GM21390 (cell line): ENCODE data around the gene C1orf115.
"Not testable (repeated sequence)": the region's sequence is repeated elsewhere in the genome, so short reads cannot be mapped to it uniquely, and the experiment has no call there.

ENCODE experiments used
- ATAC-seq: cut with Tn5 transposase; IDR thresholded peaks from one replicate; pipeline ENCODE4 v1.9.1; 2021; ENCODE audit not compliant: unreplicated experiment

C1orf115 gene

GRCh38 chr1:220692436-220693228 lies 2.5 kb downstream of the C1orf115 start:
- no peak for ATAC-seq

GRCh38 chr1:220694866-220695382 lies 4.8 kb downstream of the C1orf115 start:
- no peak for ATAC-seq

GRCh38 chr1:220695426-220695825 lies 5.3 kb downstream of the C1orf115 start:
- no peak for ATAC-seq

GRCh38 chr1:220696226-220696862 lies 6.2 kb downstream of the C1orf115 start:
- no peak for ATAC-seq

- no peak for ATAC-seq
Measured at GRCh38 chr1:220696863-220697231, 6.7 kb downstream of the C1orf115 start.

- no peak for ATAC-seq
Measured at GRCh38 chr1:220697326-220697725, 7.2 kb downstream of the C1orf115 start.

- no peak for ATAC-seq
Measured at GRCh38 chr1:220698607-220699016, 8.4 kb downstream of the C1orf115 start.

GRCh38 chr1:220699044-220699443 lies 8.9 kb downstream of the C1orf115 start:
- no peak for ATAC-seq

- ATAC-seq: no peak
Measured at GRCh38 chr1:220700556-220701179, 10.5 kb downstream of the C1orf115 start.

GRCh38 chr1:220701974-220702373 lies 11.8 kb downstream of the C1orf115 start:
- no peak for ATAC-seq

GRCh38 chr1:220702733-220703270 lies 12.6 kb downstream of the C1orf115 start:
- ATAC-seq: no peak

- no peak for ATAC-seq
Measured at GRCh38 chr1:220703305-220703704, 13.1 kb downstream of the C1orf115 start.

- ATAC-seq: no peak
Measured at GRCh38 chr1:220705782-220706181, 15.6 kb downstream of the C1orf115 start.

- no peak for ATAC-seq
Measured at GRCh38 chr1:220706480-220706879, 16.3 kb downstream of the C1orf115 start.

GRCh38 chr1:220707160-220707559 lies 17.0 kb downstream of the C1orf115 start:
- ATAC-seq: no peak

- no peak for ATAC-seq
Measured at GRCh38 chr1:220708244-220708643, 18.1 kb downstream of the C1orf115 start.

- no peak for ATAC-seq
Measured at GRCh38 chr1:220708936-220709801, 19.0 kb downstream of the C1orf115 start.

GRCh38 chr1:220710333-220710732 lies 20.2 kb downstream of the C1orf115 start:
- ATAC-seq: no peak

- peak; percentile 84 for ATAC-seq
Measured at GRCh38 chr1:220711056-220711809, 21.1 kb downstream of the C1orf115 start.

- not testable (repeated sequence) for ATAC-seq
Measured at GRCh38 chr1:220715986-220716385, 25.8 kb downstream of the C1orf115 start.
